ENCODE results near the gene AFAP1L2.
"Not testable (repeated sequence)": the region's sequence is repeated elsewhere in the genome, so short reads cannot be mapped to it uniquely, and the experiment has no call there.

Gene AFAP1L2

GRCh38 chr10:114359041-114359952, 45.0 kb downstream of the AFAP1L2 start:
- no peak for DNase-seq

GRCh38 chr10:114357515-114357996, 46.7 kb downstream of the AFAP1L2 start:
- no peak for DNase-seq

GRCh38 chr10:114356751-114357514, 47.4 kb downstream of the AFAP1L2 start:
- no peak for DNase-seq

- no peak for DNase-seq
These were observed 48.2 kb downstream of the AFAP1L2 start for GRCh38 chr10:114356126-114356525.

GRCh38 chr10:114353383-114353782, 50.9 kb downstream of the AFAP1L2 start:
- DNase-seq, result no peak

- DNase-seq, result no peak
These were observed 51.5 kb downstream of the AFAP1L2 start for GRCh38 chr10:114352653-114353298.

- DNase-seq, result no peak
These were observed 53.6 kb downstream of the AFAP1L2 start for GRCh38 chr10:114350751-114351150.

GRCh38 chr10:114349522-114350215, 54.6 kb downstream of the AFAP1L2 start:
- DNase-seq, result no peak

GRCh38 chr10:114349071-114349470, 55.2 kb downstream of the AFAP1L2 start:
- DNase-seq, result not testable (repeated sequence)

GRCh38 chr10:114347791-114348190, 56.5 kb downstream of the AFAP1L2 start:
- DNase-seq, result no peak

GRCh38 chr10:114347241-114347640, 57.1 kb downstream of the AFAP1L2 start:
- no peak for DNase-seq

GRCh38 chr10:114346176-114347031, 57.9 kb downstream of the AFAP1L2 start:
- DNase-seq, result no peak

GRCh38 chr10:114345701-114346100, 58.6 kb downstream of the AFAP1L2 start:
- no peak for DNase-seq

GRCh38 chr10:114343623-114344505, 60.4 kb downstream of the AFAP1L2 start:
- no peak for DNase-seq

GRCh38 chr10:114342976-114343375, 61.3 kb downstream of the AFAP1L2 start:
- DNase-seq, result no peak

- DNase-seq, result no peak
These were observed 63.5 kb downstream of the AFAP1L2 start for GRCh38 chr10:114340816-114341215.

- no peak for DNase-seq
These were observed 66.5 kb downstream of the AFAP1L2 start for GRCh38 chr10:114337510-114338462.

- no peak for DNase-seq
These were observed 67.3 kb downstream of the AFAP1L2 start for GRCh38 chr10:114336823-114337509.

GRCh38 chr10:114335614-114336013, 68.7 kb downstream of the AFAP1L2 start:
- no peak for DNase-seq

Measured in NCI-H2107 (cell line).